ENCODE measurements around the gene MVK. TPM values are rescaled to one million over a fixed set of nuclear protein-coding genes. Genes with fewer than 3 reads are reported as not detected.

MVK gene
- total and polyA plus RNA-seq, 2 experiments from 2014 or later = 16.7 to 40.1 TPM

Other genes starting within 250 kb of the MVK start
- gene MYO1H, start 225.9 kb upstream of the MVK start, total RNA-seq (2014; rRNA removed; shearing (Covaris generic)) = not detected in 2 replicates
- gene MYO1H, start 225.9 kb upstream of the MVK start, polyA plus RNA-seq (2016; fragmentation: Nextera tagmentation; extraction: Ambion mirVana) = not detected in 2 replicates
- 45.2 and 56.2 TPM in 2 replicates for gene KCTD10, start 96.5 kb upstream of the MVK start, total RNA-seq (2014; rRNA removed; shearing (Covaris generic))
- 15.8 and 16.8 TPM in 2 replicates for gene KCTD10, start 96.5 kb upstream of the MVK start, polyA plus RNA-seq (2016; fragmentation: Nextera tagmentation; extraction: Ambion mirVana)
- 20.7 and 20.8 TPM in 2 replicates for gene UBE3B, start 96.2 kb upstream of the MVK start, total RNA-seq (2014; rRNA removed; shearing (Covaris generic))
- 20.8 and 26.8 TPM in 2 replicates for gene UBE3B, start 96.2 kb upstream of the MVK start, polyA plus RNA-seq (2016; fragmentation: Nextera tagmentation; extraction: Ambion mirVana)
- 24.7 and 41.6 TPM in 2 replicates for gene MMAB, start 290 bp upstream of the MVK start, total RNA-seq (2014; rRNA removed; shearing (Covaris generic))
- 36.7 and 38.5 TPM in 2 replicates for gene MMAB, start 290 bp upstream of the MVK start, polyA plus RNA-seq (2016; fragmentation: Nextera tagmentation; extraction: Ambion mirVana)
- 2.1 and 3.6 TPM in 2 replicates for gene FAM222A, start 140.0 kb downstream of the MVK start, total RNA-seq (2014; rRNA removed; shearing (Covaris generic))
- 0.78 and 0.85 TPM in 2 replicates for gene FAM222A, start 140.0 kb downstream of the MVK start, polyA plus RNA-seq (2016; fragmentation: Nextera tagmentation; extraction: Ambion mirVana)